Cardiac muscle cell (in vitro differentiated cells and primary cell): ENCODE results near the gene CRHR1. TPM values are rescaled to one million over a fixed set of nuclear protein-coding genes. Genes with fewer than 3 reads are reported as not detected.
"Not testable (repeated sequence)": the region's sequence is repeated elsewhere in the genome, so short reads cannot be mapped to it uniquely, and the experiment has no call there.

ENCODE experiments used
- DNase-seq, 2 donors: peaks; one replicate each; pipeline versions ENCODE4 v3.0.0 to v3.0.0-alpha.2; 2010 to 2017; ENCODE audit warnings: low read depth in 1 of 2, low spot score in 1 of 2
- H3K27ac ChIP-seq: fragments of 200-600 bp; sonication (generic); 2 replicates; pipeline ENCODE4 v1.5.1; 2016
- H3K27me3 ChIP-seq: fragments of 200-600 bp; sonication (generic); 2 replicates; pipeline ENCODE4 v1.6.0; 2016; ENCODE audit warnings: control low read depth
- H3K36me3 ChIP-seq: fragments of 200-600 bp; sonication (generic); 2 replicates; pipeline ENCODE4 v1.5.1; 2016; ENCODE audit warnings: control low read depth
- H3K4me1 ChIP-seq: fragments of 200-600 bp; sonication (generic); 2 replicates; pipeline ENCODE4 v1.8.1; 2017; ENCODE audit warnings: low read depth, mild to moderate bottlenecking, mixed run types
- H3K4me3 ChIP-seq: fragments of 200-600 bp; sonication (generic); 2 replicates; pipeline ENCODE4 v1.5.1; 2016; ENCODE audit warnings: mild to moderate bottlenecking
- H3K9me3 ChIP-seq: fragments of 200-600 bp; sonication (generic); 2 replicates; pipeline ENCODE4 v1.5.1; 2017; ENCODE audit warnings: low read depth, mild to moderate bottlenecking, control low read depth
- CTCF ChIP-seq: IDR thresholded peaks from 2 replicates; pipeline ENCODE4 v1.5.1; 2012; ENCODE audit warnings: low read depth, mild to moderate bottlenecking, low read length
- polyA plus RNA-seq: library from polyadenylated mRNA; unstranded; fragments of >200 nt; fragmentation: Nextera tagmentation; extraction: Ambion mirVana; gene quantifications from 2 replicates; pipeline ENCODE4 v1.2.1, GENCODE V29; 2016
- total RNA-seq: library from RNA; depleted of rRNA; stranded (reverse); fragments of >200 nt; gene quantifications from 2 replicates; pipeline ENCODE4 v1.2.3, GENCODE V29; 2016

CRHR1 gene
- total and polyA plus RNA-seq, 2 experiments from 2014 or later, result 0.86 TPM; not detected in 1

- peaks cover 45% of the 10 kb centered on the region for H3K27me3 ChIP-seq
Observed at GRCh38 chr17:45742251-45742650, 41.9 kb upstream of the CRHR1 start.

GRCh38 chr17:45743626-45744326, 40.3 kb upstream of the CRHR1 start:
- H3K4me3 ChIP-seq, result no peak overlapping the region
- no peak for DNase-seq
- H3K27ac ChIP-seq, result no peak overlapping the region
- no peaks in the 10 kb centered on the region for H3K9me3 ChIP-seq
- H3K4me1 ChIP-seq, result no peaks in the 10 kb centered on the region
- TF ChIP-seq CTCF, result no peak
- no peaks in the 10 kb centered on the region for H3K36me3 ChIP-seq
- peaks cover 45% of the 10 kb centered on the region for H3K27me3 ChIP-seq

More at GRCh38 chr17:45742251-45742650, 41.9 kb upstream of the CRHR1 start:
- H3K4me3 ChIP-seq, result no peak overlapping the region
- no peaks in the 10 kb centered on the region for H3K36me3 ChIP-seq
- no peaks in the 10 kb centered on the region for H3K4me1 ChIP-seq
- TF ChIP-seq CTCF, result no peak
- H3K9me3 ChIP-seq, result no peaks in the 10 kb centered on the region
- H3K27ac ChIP-seq, result no peak overlapping the region
- DNase-seq, result no peak

- peaks cover 45% of the 10 kb centered on the region for H3K27me3 ChIP-seq
- DNase-seq, H3K4me1 ChIP-seq: not testable (repeated sequence)
Observed at GRCh38 chr17:45744826-45745225, 39.3 kb upstream of the CRHR1 start.

GRCh38 chr17:45745601-45746494, 38.3 kb upstream of the CRHR1 start:
- no peak overlapping the region for H3K4me3 ChIP-seq
- H3K27ac ChIP-seq, result no peak overlapping the region
- peaks cover 45% of the 10 kb centered on the region for H3K27me3 ChIP-seq
- DNase-seq, result no peak
- no peaks in the 10 kb centered on the region for H3K36me3 ChIP-seq
- TF ChIP-seq CTCF, result no peak
- H3K4me1 ChIP-seq, result no peaks in the 10 kb centered on the region
- no peaks in the 10 kb centered on the region for H3K9me3 ChIP-seq

More at GRCh38 chr17:45744826-45745225, 39.3 kb upstream of the CRHR1 start:
- not testable (repeated sequence) for H3K4me3 ChIP-seq, H3K36me3 ChIP-seq, H3K9me3 ChIP-seq, H3K27ac ChIP-seq

GRCh38 chr17:45747911-45748310, 36.2 kb upstream of the CRHR1 start:
- Histone ChIP-seq H3K36me3 (no peaks in the 10 kb centered on the region), H3K9me3 (no peaks in the 10 kb centered on the region), H3K27ac (no peak overlapping the region), H3K4me3 (no peak overlapping the region), H3K4me1 (no peaks in the 10 kb centered on the region), H3K27me3 (peaks cover 34% of the 10 kb centered on the region)
- TF ChIP-seq CTCF, result no peak
- DNase-seq, result no peak
